A549 treated with dexamethasone at 1 μM for 4 hours (cell line): ENCODE measurements around the gene GATB. TPM values are rescaled to one million over a fixed set of nuclear protein-coding genes. Genes with fewer than 3 reads are reported as not detected.

Source experiments
- total RNA-seq: library from RNA; stranded (reverse); fragments of 200-300 nt; extraction: Qiagen RNA extraction; gene quantifications from 5 replicates; pipeline ENCODE4 v1.2.3, GENCODE V29; 2022

The GATB gene, protein sequence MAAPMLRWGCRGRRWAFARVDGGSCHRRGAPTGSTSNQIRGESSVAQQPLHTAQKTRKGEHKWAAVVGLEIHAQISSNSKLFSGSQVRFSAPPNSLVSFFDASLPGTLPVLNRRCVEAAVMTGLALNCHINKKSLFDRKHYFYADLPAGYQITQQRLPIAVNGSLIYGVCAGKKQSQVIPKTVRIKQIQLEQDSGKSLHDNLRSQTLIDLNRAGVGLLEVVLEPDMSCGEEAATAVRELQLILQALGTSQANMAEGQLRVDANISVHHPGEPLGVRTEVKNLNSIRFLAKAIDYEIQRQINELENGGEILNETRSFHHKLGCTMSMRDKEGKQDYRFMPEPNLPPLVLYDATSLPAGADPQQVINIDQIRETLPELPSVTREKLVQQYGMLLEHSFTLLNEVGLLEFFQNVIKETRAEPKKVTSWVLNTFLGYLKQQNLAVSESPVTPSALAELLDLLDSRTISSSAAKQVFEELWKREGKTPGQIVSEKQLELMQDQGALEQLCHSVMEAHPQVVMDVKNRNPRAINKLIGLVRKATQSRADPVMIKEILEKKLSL
- total RNA-seq, result 11.0 to 11.9 TPM (median 11.4 TPM) in 5 replicates

DNA sequence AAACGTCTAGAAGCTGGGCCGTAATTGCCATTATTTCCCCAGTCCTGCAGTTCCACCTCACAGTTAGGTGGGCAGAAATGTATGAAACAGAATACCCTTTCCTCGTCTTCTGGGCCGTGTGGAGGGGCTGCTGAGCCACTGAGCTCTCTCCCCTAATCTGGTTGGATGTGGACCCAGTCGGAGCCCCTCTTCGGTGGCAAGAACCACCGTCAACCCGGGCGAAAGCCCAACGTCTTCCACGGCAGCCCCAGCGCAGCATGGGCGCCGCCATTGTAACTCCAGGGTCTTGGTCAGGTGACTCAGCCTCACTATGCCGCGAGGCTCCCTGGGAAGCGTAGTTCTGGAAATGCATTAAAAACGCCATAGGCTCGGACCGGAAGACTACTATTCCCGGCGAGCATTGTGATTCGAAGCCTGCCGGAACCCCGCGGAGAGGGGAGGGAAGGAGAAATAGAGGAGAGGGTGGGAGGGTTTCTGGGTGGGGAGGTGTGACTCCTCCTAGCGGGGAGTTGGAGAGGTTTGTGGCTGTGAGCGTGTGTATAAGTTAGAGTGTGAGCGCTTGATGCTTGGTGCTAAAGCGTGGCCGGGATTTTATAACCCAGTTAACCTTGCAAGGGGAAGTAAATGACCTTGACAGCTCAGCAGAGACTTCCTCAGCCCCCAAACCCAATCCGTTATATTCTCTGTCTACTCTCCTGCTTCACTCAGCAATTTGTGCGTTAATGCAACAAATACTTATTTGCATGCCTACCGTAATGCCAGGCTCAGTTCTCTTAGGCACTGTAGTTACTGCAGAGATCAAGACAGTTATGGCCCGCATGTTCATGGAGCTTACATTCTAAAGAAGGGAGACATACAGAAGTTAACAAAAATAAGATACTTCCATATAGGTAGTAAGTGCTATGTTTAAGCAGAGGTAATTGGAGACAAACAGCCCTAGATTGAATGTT lies at the start of gene GATB:
TSS of gene GATB (minus strand) at position 296 of the 950 bp plus-strand sequence. CDS start at position 271, 25 bp downstream.

